NCI-H510A treated with DMSO at 0.1 percent for 48 hours (cell line): ENCODE measurements around the gene FMNL3.

Experiments
- DNase-seq: peaks from one replicate; lab custom pipeline; 2025; lab: John Stamatoyannopoulos, UW

Gene FMNL3

GRCh38 chr12:49588721-49589516, 118.3 kb downstream of the FMNL3 start:
- no peak for DNase-seq

- no peak for DNase-seq
Measured at GRCh38 chr12:49588281-49588680, 118.9 kb downstream of the FMNL3 start.

- no peak for DNase-seq
Measured at GRCh38 chr12:49587174-49587908, 119.9 kb downstream of the FMNL3 start.
